HG02884 (cell line): ENCODE results near the gene SLC66A2.

Experiments used
- ATAC-seq: cut with Tn5 transposase; IDR thresholded peaks from one replicate; pipeline ENCODE4 v1.9.1; 2021; ENCODE audit warnings: mild to moderate bottlenecking, moderate library complexity; ENCODE audit not compliant: unreplicated experiment

The SLC66A2 gene

DNA sequence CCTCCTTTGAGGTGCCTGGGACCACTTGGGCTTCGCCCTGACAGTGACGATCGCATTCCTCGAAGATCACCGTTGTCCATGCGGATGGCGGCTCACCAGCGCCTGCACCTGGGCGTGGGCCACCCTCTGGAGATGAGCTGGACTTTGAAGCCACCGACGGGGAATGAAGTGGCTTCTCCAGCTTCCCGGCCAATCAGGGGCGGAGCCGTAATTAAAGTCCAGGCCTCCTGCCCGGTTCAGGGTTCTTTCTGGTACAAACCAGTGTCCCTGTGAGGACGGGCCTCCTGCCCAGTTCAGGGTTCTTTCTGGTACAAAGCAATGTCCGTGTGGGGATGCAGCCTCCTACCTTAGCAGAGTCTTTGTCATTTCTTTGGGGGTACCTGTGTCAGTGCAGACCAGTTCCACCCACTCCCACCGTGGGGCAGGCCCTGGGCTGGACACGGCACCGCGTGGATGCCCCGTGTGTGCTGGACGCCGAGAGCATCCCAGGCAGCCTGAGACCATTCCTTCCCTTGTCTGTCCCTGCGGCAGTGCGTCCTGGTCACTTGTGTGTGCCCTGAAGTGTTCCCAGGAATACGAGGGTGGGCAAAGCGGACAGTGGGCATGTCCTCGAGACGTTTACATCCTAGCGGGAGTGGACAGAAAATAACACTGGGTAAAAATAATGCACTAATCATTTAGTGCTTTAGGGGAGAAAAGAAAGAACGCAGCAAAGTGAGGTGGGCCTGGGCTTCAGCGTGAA lies 98.7 kb downstream of the SLC66A2 start:
- no peak for ATAC-seq
